Stimulated activated naive B cell treated with anti-CD40 and anti-IgM and Interleukin-4, amounts not matched to agents 10 μg/mL and 1 μg/mL and 100 μg/mL, for 72 hours (primary cell): ENCODE measurements around the gene MACROH2A1.
"Not testable (repeated sequence)": the region's sequence is repeated elsewhere in the genome, so short reads cannot be mapped to it uniquely, and the experiment has no call there.

Experiments used
- ATAC-seq, 2 donors: fragments of 150-1000 bp; cut with Tn5 transposase; replicated peaks; 2 replicates each; pipeline ENCODE4 v1.10.0; 2021; ENCODE audit warnings: moderate library complexity in 1 of 2
- DNase-seq: peaks from one replicate; pipeline ENCODE4 v3.0.0; 2021
- H3K27ac Mint-ChIP-seq: one replicate; pipeline ENCODE4 v1.8.0; 2022; ENCODE audit warnings: mild to moderate bottlenecking, mixed read lengths
- H3K27me3 Mint-ChIP-seq, 2 donors: one replicate each; pipeline ENCODE4 v1.8.0; 2022; ENCODE audit warnings: mixed read lengths in 2 of 2
- H3K36me3 Mint-ChIP-seq, 2 donors: one replicate each; pipeline ENCODE4 v1.8.0; 2022; ENCODE audit warnings: mixed read lengths in 2 of 2, mild to moderate bottlenecking in 1 of 2
- H3K4me1 Mint-ChIP-seq, 2 donors: one replicate each; pipeline ENCODE4 v1.8.0; 2022; ENCODE audit warnings: mixed read lengths in 2 of 2, mild to moderate bottlenecking in 1 of 2
- H3K4me3 Mint-ChIP-seq, 2 donors: one replicate each; pipeline ENCODE4 v1.8.0; 2022; ENCODE audit warnings: mild to moderate bottlenecking in 2 of 2, mixed read lengths in 2 of 2, moderate library complexity in 1 of 2
- H3K9me3 Mint-ChIP-seq, 2 donors: one replicate each; pipeline ENCODE4 v1.8.0; 2022; ENCODE audit warnings: mixed read lengths in 2 of 2, mild to moderate bottlenecking in 1 of 2

The MACROH2A1 gene

GRCh38 chr5:135371622-135372232, 27.3 kb downstream of the MACROH2A1 start:
- no peak for ATAC-seq
- DNase-seq = no peak
- Mint-ChIP-seq H3K4me3 (no peak overlapping the region), H3K4me1 (peaks cover 15 to 31% of the 10 kb centered on the region in 2 donors), H3K9me3 (no peaks in the 10 kb centered on the region), H3K27me3 (no peaks in the 10 kb centered on the region), H3K27ac (peak overlapping the region; percentile 62), H3K36me3 (peaks cover 20 to 57% of the 10 kb centered on the region in 2 donors)

DNA sequence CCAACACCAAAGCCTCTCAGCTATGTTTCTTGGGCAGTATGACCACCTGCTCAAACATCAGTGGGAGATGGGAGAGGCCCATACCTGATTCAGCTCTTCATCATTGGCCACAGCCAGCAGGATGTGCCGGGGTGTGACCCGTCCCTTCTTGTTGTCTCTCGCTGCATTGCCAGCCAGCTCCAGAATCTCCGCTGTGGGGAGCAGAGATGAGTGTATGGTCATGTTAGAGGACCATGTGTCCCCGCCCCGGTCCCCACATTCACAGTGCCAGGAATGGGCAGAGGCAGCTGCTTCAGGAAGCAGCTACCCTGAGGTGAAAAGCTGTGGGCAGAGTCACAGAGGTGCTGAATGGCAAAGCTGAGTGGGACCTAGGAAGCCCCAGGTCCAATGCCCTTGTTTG, 29.1 kb downstream of the MACROH2A1 start:
- DNase-seq (no peak), ATAC-seq (no peak)
- Mint-ChIP-seq H3K4me3 (no peak overlapping the region), H3K9me3 (no peaks in the 10 kb centered on the region), H3K27me3 (no peaks in the 10 kb centered on the region), H3K27ac (peak overlapping the region; percentile 72), H3K36me3 (peaks cover 25 to 67% of the 10 kb centered on the region in 2 donors), H3K4me1 (peaks cover 15 to 22% of the 10 kb centered on the region in 2 donors)

- Mint-ChIP-seq H3K27me3 (no peaks in the 10 kb centered on the region), H3K9me3 (no peaks in the 10 kb centered on the region), H3K36me3 (peaks cover 30 to 70% of the 10 kb centered on the region in 2 donors), H3K27ac (no peak overlapping the region), H3K4me3 (no peak overlapping the region), H3K4me1 (peaks cover 3 to 8% of the 10 kb centered on the region in 2 donors)
- ATAC-seq (no peak), DNase-seq (no peak)
Measured at GRCh38 chr5:135367554-135367953, 31.5 kb downstream of the MACROH2A1 start.

DNA sequence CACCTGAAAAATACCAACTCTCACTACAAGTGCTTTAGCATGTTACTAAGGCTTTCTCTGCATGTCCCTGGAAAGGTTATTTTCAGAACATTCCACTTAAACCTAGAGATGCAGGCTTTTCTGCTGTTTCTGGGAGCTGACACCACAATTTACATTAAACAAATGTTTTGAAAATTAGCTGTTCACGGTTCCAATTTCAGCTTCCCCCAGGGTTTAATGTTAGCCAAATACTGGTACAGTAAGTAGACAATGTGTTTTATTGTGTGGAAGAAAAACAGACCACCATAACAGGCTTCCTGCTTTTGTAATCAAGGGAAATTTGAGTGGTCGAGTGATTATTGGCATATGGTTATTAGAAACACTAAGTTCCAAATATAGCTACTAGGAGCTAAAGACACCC, 32.0 kb downstream of the MACROH2A1 start:
- H3K4me3 Mint-ChIP-seq = no peak overlapping the region
- peaks cover 28 to 66% of the 10 kb centered on the region in 2 donors for H3K36me3 Mint-ChIP-seq
- H3K4me1 Mint-ChIP-seq = peaks cover 1 to 5% of the 10 kb centered on the region in 2 donors
- no peaks in the 10 kb centered on the region for H3K9me3 Mint-ChIP-seq
- ATAC-seq = no peak
- no peak overlapping the region for H3K27ac Mint-ChIP-seq
- H3K27me3 Mint-ChIP-seq = no peaks in the 10 kb centered on the region
- no peak for DNase-seq

DNA sequence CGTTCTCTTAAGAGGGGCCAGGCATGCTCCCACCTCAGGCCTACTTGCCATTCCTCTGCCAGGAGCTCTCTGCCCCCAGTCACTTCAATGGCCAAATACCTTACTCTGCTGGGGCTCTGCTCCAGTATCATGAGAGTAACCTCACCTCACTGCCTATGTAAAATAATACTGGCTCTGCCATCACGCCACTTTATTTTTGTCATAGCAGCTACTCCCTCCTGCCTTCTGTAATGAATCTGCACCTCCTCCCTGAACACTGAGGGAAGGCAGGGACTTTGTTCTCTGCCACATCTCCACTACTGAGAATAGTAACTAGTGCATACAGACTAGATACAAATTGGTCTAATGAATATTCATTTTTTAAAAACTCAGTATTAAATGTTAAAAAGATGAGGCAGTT, 33.8 kb downstream of the MACROH2A1 start:
- H3K27me3 Mint-ChIP-seq = no peaks in the 10 kb centered on the region
- no peak overlapping the region for H3K27ac Mint-ChIP-seq

DNA sequence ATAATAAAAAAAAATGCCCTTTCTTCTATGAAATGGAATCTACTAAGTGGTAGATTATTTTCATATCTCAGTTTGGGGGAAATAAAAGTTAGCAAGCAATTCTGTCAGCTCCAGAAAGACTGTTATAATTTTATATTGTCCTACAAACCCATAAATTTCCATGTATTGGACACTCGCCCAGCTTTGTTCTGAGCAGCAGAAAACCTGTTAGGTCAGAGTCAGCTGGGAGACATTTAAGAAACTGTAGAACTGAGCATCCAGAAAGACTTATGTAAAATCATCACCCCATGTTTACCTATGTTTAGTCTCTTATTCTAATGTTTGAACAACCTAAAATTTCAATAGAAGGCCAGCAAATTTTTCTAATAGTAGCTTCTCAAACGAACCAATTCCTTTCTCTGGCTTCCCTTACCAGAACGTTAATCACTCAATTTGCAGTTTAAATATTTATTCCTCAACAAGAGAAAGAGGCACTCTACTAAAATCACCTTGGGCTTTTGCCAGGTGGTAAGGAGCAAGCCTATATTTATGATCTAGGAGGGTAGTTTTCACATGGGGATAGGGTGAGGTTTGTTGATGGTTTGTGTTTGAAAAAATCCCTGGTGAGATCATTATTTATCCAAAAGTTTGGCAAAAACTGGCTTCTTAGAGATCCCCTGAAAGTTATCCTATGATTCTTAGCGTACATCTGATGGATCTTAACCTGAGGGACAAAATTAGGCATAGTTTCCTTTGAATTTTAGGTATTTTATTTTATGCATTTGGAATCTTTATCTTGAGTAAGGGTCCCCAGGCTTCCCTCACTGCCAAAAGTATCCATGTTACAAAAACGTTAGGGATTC, 34.4 kb downstream of the MACROH2A1 start:
- Mint-ChIP-seq H3K27me3 (no peaks in the 10 kb centered on the region), H3K36me3 (peaks cover 37 to 57% of the 10 kb centered on the region in 2 donors), H3K4me1 (peaks cover 5 to 6% of the 10 kb centered on the region in 2 donors), H3K9me3 (no peaks in the 10 kb centered on the region), H3K27ac (no peak overlapping the region), H3K4me3 (no peak overlapping the region)
- no peak for DNase-seq
- no peak for ATAC-seq

More for the DNA sequence above, 33.8 kb downstream of the MACROH2A1 start:
- no peak for DNase-seq
- no peaks in the 10 kb centered on the region for H3K9me3 Mint-ChIP-seq
- H3K4me1 Mint-ChIP-seq = peaks cover 5% of the 10 kb centered on the region in 2 donors
- H3K4me3 Mint-ChIP-seq = no peak overlapping the region
- H3K36me3 Mint-ChIP-seq = peaks cover 35 to 61% of the 10 kb centered on the region in 2 donors
- no peak for ATAC-seq

DNA sequence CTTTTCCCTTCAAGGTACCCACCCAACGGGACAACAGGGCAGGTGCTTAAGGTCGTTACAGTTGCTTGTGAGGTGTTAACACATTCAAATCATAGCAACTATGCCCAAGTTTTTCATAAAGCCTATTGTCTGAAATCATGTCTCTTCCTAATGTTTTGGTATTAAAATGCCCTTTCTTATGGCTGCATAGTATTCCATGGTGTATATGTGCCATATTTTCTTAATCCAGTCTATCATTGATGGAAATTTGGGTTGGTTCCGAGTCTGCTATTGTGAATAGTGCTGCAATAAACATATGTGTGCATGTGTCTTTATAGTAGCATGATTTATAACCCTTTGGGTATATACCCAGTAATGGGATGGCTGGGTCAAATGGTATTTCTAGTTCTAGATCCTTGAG, 35.7 kb downstream of the MACROH2A1 start:
- not testable (repeated sequence) for ATAC-seq, H3K27ac Mint-ChIP-seq

GRCh38 chr5:135362102-135362501, 36.9 kb downstream of the MACROH2A1 start:
- H3K4me1 Mint-ChIP-seq = peaks cover 5 to 6% of the 10 kb centered on the region in 2 donors
- no peak overlapping the region for H3K27ac Mint-ChIP-seq
- ATAC-seq = no peak
- DNase-seq = no peak
- no peaks in the 10 kb centered on the region for H3K27me3 Mint-ChIP-seq
- no peak overlapping the region for H3K4me3 Mint-ChIP-seq
- H3K36me3 Mint-ChIP-seq = peaks cover 44 to 61% of the 10 kb centered on the region in 2 donors
- H3K9me3 Mint-ChIP-seq = no peaks in the 10 kb centered on the region

More for the DNA sequence above, 35.7 kb downstream of the MACROH2A1 start:
- not testable (repeated sequence) for H3K4me1 Mint-ChIP-seq, DNase-seq, H3K27me3 Mint-ChIP-seq, H3K9me3 Mint-ChIP-seq, H3K4me3 Mint-ChIP-seq
- H3K36me3 Mint-ChIP-seq = peaks cover 41 to 56% of the 10 kb centered on the region in 2 donors

DNA sequence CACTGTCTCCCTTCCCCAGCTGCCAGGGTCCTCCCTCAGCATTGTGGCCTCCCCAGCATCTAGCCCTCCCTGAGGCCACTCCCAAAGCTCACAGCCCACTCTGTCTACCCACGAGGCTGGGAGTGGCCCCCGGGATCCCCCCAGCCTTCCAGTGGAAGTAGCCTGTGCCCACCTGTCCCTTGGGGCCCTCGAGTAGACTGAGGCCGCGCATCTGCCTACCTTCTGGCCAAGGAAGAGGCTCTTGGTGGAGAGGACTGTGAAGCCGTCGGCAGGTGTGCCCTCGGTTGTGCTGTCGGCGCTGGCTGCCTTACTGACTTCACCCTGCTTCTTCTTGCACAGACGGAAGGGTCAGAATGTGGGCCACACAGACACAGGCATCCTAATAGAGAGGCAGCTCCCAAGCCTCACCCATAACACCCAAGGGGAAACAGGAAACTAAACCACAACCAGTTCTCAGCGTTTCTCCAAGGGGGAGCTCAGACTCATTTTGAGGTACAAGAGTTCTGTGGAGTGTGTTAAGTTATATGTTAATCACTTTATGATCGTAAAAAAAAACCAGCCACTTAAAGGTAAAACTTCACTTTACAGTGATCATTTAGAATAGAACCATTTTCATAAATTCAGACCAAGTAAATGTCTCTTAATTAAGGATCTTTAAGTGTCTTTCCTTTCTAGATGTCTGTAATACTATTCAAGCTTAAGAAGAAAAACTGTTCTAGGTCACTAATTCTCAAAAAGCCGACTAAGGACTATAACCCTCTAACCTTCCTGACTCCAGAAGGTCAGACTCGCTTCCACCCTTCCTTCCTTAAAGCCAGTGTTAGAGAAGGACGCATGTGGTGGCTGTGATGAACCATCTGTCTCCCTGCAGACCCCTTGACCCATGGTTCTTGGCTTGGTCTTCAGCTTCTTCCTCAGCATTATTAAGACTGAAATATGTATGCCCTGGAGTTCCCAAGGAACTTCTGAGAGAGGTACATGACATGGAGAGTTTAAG, 38.5 kb downstream of the MACROH2A1 start:
- Mint-ChIP-seq H3K4me3 (no peak overlapping the region), H3K27me3 (no peaks in the 10 kb centered on the region), H3K36me3 (peaks cover 42 to 65% of the 10 kb centered on the region in 2 donors), H3K27ac (no peak overlapping the region), H3K9me3 (no peaks in the 10 kb centered on the region), H3K4me1 (peaks cover 5 to 7% of the 10 kb centered on the region in 2 donors)
- ATAC-seq (no peak), DNase-seq (no peak)

GRCh38 chr5:135359374-135360165, 39.5 kb downstream of the MACROH2A1 start:
- peaks cover 5 to 7% of the 10 kb centered on the region in 2 donors for H3K4me1 Mint-ChIP-seq
- H3K27me3 Mint-ChIP-seq = no peaks in the 10 kb centered on the region
- H3K27ac Mint-ChIP-seq = no peak overlapping the region
- no peaks in the 10 kb centered on the region for H3K9me3 Mint-ChIP-seq
- no peak overlapping the region for H3K4me3 Mint-ChIP-seq
- peaks cover 43 to 64% of the 10 kb centered on the region in 2 donors for H3K36me3 Mint-ChIP-seq
- DNase-seq = no peak
- ATAC-seq = no peak

DNA sequence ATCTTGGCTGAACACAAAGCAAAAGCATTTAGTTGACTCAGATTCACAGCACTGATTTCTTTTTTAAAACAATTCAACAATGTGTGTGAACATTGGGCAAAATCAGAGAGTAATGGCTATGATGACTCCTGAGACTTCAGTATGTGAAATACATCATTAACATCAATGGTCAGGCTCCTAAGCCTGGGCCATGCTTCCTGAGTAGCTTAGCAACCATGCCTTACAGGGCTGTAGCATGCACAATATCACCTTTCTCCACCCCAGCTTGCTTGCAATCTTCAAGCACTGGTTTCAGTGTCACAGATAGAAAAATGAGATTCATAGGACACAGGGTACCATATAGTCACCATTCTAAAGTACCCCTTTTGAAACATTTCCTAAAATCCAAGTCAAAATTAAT, 41.3 kb downstream of the MACROH2A1 start:
- DNase-seq (no peak), ATAC-seq (no peak)
- no peak overlapping the region for H3K27ac Mint-ChIP-seq
- no peaks in the 10 kb centered on the region for H3K9me3 Mint-ChIP-seq
- no peaks in the 10 kb centered on the region for H3K27me3 Mint-ChIP-seq
- no peak overlapping the region for H3K4me3 Mint-ChIP-seq
- H3K4me1 Mint-ChIP-seq = peaks cover under 1 to 9% of the 10 kb centered on the region in 2 donors
- H3K36me3 Mint-ChIP-seq = peaks cover 47 to 62% of the 10 kb centered on the region in 2 donors

DNA sequence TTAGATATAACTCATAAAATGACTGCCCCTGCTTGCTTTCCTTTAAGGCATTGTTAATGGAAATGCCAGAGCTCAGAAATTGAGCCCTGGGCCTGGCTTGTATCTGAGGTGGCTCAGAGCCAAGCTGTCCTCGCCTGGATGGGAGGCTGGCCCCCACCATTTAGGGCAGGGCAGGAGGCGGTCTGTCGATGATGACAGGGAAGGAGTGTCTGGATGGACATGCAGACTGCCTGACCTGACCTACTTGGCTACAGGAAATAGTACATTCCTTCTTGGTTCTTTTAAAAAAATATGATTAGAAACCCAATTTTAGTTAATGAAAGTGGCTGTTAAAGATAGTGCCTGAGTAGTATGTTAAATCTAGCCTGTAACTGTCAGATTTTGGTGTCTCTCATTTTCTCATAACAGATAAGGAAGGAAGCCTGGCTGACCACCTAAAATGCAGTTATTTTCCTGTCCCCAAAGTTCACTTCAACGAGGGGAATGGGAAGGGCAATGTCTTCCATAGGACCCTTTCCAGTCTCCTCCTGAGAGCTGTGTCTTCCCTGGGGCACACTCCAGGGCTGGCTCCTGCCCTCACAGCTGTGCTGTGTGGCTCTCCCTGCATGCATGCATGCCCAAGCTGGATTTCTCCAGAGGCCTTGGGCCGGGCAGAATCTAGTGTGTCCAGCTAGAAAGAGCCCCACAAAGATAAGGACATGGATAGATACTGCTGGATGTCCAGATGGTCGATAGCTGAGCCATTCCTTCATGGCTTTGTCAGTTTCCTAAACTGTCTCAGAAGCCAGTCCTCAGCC, 42.3 kb downstream of the MACROH2A1 start:
- Mint-ChIP-seq H3K27ac (peak overlapping the region; percentile 47), H3K4me3 (no peak overlapping the region), H3K9me3 (no peaks in the 10 kb centered on the region), H3K36me3 (peaks cover 55 to 72% of the 10 kb centered on the region in 2 donors), H3K27me3 (no peaks in the 10 kb centered on the region), H3K4me1 (peaks cover 0 to 9% of the 10 kb centered on the region in 2 donors)
- DNase-seq (no peak), ATAC-seq (no peak)

- Mint-ChIP-seq H3K9me3 (no peaks in the 10 kb centered on the region), H3K27ac (no peak overlapping the region), H3K36me3 (peaks cover 54 to 72% of the 10 kb centered on the region in 2 donors), H3K27me3 (no peaks in the 10 kb centered on the region), H3K4me3 (no peak overlapping the region), H3K4me1 (peaks cover 0 to 7% of the 10 kb centered on the region in 2 donors)
- ATAC-seq (no peak), DNase-seq (no peak)
Measured at GRCh38 chr5:135355169-135355568, 43.9 kb downstream of the MACROH2A1 start.
